GM12875 (cell line): Measurements from ENCODE around the gene AIG1.

Source experiments
- H3K4me3 ChIP-seq: one replicate; pipeline ENCODE4 v1.5.1; 2011; ENCODE audit warnings: low read depth, low read length, control low read depth
- TF ChIP-seq, protein P1 (sequence below): IDR thresholded peaks from 2 replicates; pipeline ENCODE4 v1.5.1; 2011; ENCODE audit warnings: low read depth, mild to moderate bottlenecking, control low read depth, inconsistent platforms, low read length, moderate library complexity, borderline replicate concordance; ENCODE audit not compliant: insufficient read depth

The AIG1 gene

DNA sequence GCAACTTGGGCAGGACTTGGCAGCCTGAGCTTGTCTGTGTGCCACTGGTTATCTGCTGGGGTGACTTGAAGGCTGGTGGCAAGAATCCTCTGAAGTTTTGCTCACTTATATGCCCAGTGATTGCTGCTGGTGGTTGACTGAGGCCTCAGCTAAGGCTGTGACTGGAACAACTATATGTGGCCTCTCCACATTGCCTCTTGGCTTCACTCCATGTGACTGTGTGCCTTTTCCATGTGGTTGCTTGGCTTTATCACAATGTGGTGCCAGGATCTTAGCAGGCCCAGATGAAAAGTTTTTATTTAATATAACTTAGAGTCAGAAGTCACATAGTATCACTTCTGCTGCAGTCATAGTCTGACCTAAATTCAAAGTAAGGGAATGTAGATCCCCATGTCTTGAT lies 285.3 kb downstream of the AIG1 start:
- H3K4me3 ChIP-seq = no peak overlapping the region
- TF ChIP-seq, protein P1, sequence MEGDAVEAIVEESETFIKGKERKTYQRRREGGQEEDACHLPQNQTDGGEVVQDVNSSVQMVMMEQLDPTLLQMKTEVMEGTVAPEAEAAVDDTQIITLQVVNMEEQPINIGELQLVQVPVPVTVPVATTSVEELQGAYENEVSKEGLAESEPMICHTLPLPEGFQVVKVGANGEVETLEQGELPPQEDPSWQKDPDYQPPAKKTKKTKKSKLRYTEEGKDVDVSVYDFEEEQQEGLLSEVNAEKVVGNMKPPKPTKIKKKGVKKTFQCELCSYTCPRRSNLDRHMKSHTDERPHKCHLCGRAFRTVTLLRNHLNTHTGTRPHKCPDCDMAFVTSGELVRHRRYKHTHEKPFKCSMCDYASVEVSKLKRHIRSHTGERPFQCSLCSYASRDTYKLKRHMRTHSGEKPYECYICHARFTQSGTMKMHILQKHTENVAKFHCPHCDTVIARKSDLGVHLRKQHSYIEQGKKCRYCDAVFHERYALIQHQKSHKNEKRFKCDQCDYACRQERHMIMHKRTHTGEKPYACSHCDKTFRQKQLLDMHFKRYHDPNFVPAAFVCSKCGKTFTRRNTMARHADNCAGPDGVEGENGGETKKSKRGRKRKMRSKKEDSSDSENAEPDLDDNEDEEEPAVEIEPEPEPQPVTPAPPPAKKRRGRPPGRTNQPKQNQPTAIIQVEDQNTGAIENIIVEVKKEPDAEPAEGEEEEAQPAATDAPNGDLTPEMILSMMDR = no peak

DNA sequence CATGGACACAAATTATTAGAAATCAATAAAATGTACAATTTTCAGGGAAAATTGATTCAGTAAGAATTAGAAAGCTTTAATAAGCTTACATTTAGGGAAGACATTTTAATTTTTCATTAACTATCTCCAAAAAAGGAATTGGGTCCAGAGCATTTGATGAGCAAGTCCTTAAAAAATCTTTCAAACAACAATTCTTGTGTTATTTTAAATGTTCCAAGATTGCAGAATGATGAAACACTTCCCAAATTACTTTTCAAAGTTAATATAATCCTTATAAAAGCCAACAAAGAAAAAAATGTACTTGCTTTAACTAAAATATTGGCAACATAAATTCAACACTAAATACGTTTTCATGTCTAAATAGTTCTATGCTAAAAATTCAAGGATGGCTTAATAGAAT lies 287.8 kb downstream of the AIG1 start:
- TF ChIP-seq, protein P1 = no peak
- no peak overlapping the region for H3K4me3 ChIP-seq

DNA sequence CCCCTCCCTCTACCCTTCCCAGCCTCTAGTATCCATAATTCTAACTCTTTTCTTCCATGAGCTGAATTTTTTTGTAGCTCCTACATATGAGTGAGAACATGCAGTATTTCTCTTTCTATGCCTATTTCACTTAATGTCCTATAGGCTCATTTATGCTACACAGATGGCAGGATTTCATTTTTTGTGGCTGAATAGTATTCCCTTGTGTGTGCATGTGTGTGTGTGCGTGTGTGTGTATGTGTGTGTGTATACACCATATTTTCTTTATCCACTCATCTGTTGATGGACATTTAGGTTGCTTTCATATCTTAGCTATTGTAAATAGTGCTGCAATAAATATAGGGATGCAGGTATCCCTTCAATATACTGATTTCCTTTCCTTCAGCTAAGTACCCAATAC lies 288.8 kb downstream of the AIG1 start:
- TF ChIP-seq, protein P1 = no peak

DNA sequence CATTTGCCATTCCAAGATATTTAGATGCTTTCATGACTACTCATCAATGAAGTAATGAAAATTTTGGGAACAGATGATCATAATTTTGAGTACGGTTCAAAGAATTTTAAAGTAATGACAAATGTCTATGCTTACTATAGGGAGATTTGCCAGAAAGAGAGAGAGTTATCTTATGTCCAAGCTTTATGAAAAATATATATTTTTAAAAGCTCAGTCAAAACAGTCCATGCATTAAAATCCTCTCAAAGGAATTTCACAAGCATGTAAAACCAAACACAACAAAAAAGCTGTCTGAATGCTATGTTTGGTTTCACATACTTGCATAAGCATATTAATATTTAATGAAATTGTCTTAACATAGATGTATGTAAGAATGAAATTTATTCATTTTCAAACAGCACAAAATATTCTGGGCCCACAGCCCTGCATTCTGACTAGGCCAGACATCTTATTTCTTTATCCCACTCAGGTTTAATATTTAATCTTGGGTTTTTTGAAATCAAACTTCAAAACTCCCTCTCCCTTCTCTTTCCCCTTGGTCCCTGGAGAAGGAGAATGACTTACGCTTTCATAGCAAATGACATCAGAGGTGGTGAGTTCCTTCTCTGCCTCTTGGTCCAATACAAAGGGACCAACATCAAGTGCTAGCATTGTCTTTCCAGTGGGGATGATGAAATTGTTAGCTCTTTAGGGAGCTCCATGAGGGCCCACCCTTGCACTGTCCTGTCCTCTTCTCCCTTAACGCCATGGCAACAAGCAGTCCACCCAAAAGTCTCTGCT lies 295.6 kb downstream of the AIG1 start:
- TF ChIP-seq, protein P1 = no peak
- H3K4me3 ChIP-seq = no peak overlapping the region

More for the DNA sequence above, 288.8 kb downstream of the AIG1 start:
- H3K4me3 ChIP-seq = no peak overlapping the region

DNA sequence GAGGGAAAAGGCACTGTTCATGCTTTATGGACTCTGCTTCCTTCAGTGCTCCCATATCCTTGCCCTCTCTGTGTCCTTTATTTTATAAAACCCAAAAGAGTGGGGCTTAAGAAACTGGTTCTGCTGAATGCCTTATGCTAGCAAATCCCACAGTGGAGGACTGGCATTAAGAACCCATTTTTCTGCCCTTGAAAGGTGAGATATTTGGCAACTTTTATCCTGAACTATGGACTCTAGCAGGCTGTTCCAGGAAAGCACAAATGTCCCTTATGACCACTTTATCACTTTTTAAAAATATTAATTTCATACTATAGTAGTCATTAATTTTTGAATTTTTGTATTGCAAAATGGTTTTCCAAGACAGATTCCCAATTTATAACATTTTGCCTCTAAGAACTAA lies 296.5 kb downstream of the AIG1 start:
- no peak overlapping the region for H3K4me3 ChIP-seq
- TF ChIP-seq, protein P1 = no peak

DNA sequence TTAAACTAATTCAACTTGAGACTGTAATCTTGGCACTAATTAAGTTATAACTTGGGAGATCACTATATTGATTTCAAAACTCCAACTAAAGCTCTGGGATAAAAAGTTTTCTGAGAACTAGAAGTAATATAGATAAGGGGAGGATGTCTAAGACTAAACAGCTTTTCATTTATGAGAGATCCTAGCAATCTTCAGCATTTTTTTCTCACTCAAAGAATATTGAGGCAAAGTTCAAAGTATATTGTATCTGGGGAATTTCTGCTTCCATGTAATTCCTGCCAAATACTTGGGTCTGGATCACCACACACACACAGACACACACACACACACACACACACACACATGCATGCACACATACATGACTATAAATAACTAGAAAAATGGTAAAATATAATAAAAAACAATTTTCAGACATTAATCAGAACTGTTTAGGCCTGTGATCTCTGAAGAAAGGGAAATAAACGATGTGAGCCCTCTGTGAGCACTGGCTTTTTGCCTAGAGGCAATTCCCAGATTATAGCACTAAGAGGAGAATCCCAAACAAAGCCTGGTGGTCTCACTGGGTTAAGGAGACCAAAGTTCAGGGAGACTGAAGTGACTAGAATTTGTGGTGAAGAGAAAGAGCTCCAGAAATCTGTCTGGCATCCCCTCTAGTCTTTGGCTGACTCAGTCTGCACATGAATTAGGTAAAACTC lies 297.0 kb downstream of the AIG1 start:
- no peak overlapping the region for H3K4me3 ChIP-seq
- TF ChIP-seq, protein P1 = no peak
